Loucy (cell line): ENCODE measurements around the gene DTL.

ENCODE experiments used
- H2AFZ ChIP-seq: fragments of 200-600 bp; sonication (generic); 2 replicates; pipeline ENCODE4 v1.6.0; 2016; ENCODE audit warnings: antibody characterized with exemption, mild to moderate bottlenecking, low read length, moderate library complexity
- H3F3A ChIP-seq: fragments of 200-600 bp; 2 replicates; pipeline ENCODE4 v1.6.0; 2016; ENCODE audit warnings: antibody characterized with exemption, low read depth, mild to moderate bottlenecking
- H3K27me3 ChIP-seq: fragments of 200-600 bp; sonication (generic); 2 replicates; pipeline ENCODE4 v1.6.1; 2014; ENCODE audit warnings: low read length, mild to moderate bottlenecking; ENCODE audit not compliant: insufficient read depth, poor library complexity, severe bottlenecking
- H3K36me3 ChIP-seq: fragments of 200-600 bp; sonication (generic); 2 replicates; pipeline ENCODE4 v1.6.1; 2016; ENCODE audit warnings: low read length; ENCODE audit not compliant: insufficient read depth
- H3K4me1 ChIP-seq: fragments of 200-600 bp; sonication (generic); 2 replicates; pipeline ENCODE4 v1.5.1; 2014; ENCODE audit warnings: low read length, mild to moderate bottlenecking; ENCODE audit not compliant: insufficient read depth, poor library complexity, severe bottlenecking
- H3K4me2 ChIP-seq: fragments of 200-600 bp; sonication (generic); 2 replicates; pipeline ENCODE4 v1.6.0; 2014; ENCODE audit warnings: antibody characterized with exemption, low read length, low read depth, mild to moderate bottlenecking; ENCODE audit not compliant: poor library complexity, severe bottlenecking
- H3K4me3 ChIP-seq: fragments of 200-600 bp; sonication (generic); 2 replicates; pipeline ENCODE4 v1.5.1; 2014; ENCODE audit warnings: low read length, mild to moderate bottlenecking, mixed read lengths; ENCODE audit not compliant: poor library complexity, severe bottlenecking
- H3K79me2 ChIP-seq: fragments of 200-600 bp; sonication (generic); 2 replicates; pipeline ENCODE4 v1.6.1; 2014; ENCODE audit warnings: low read length; ENCODE audit not compliant: insufficient read depth
- H3K9ac ChIP-seq: fragments of 200-600 bp; sonication (generic); 2 replicates; pipeline ENCODE4 v1.6.0; 2014; ENCODE audit warnings: mild to moderate bottlenecking, low read depth, low read length, moderate library complexity; ENCODE audit not compliant: poor library complexity, severe bottlenecking
- H3K9me2 ChIP-seq: fragments of 200-600 bp; sonication (generic); replicated peaks from 2 replicates; pipeline ENCODE4 v1.6.1; 2016; ENCODE audit warnings: low read depth, low read length, mixed read lengths
- H3K9me3 ChIP-seq: fragments of 200-600 bp; sonication (generic); 2 replicates; pipeline ENCODE4 v1.6.1; 2014; ENCODE audit warnings: mild to moderate bottlenecking, antibody characterized with exemption, low read length, low read depth; ENCODE audit not compliant: insufficient read depth
- H4K20me1 ChIP-seq: fragments of 200-600 bp; sonication (generic); 2 replicates; pipeline ENCODE4 v1.6.0; 2014; ENCODE audit warnings: antibody characterized with exemption, low read length, mild to moderate bottlenecking; ENCODE audit not compliant: insufficient read depth, poor library complexity, severe bottlenecking
- EZH2phosphoT487 ChIP-seq: fragments of 200-600 bp; IDR thresholded peaks from 2 replicates; pipeline ENCODE4 v1.6.1; 2018; ENCODE audit warnings: antibody characterized with exemption, mild to moderate bottlenecking, moderate library complexity, borderline replicate concordance
- TF ChIP-seq, protein P1 (sequence below): fragments of 200-600 bp; sonication (generic); conservative IDR thresholded peaks from 2 replicates; pipeline ENCODE4 v1.5.1; 2014; ENCODE audit warnings: mild to moderate bottlenecking, antibody characterized with exemption, low read length

The DTL gene

DNA sequence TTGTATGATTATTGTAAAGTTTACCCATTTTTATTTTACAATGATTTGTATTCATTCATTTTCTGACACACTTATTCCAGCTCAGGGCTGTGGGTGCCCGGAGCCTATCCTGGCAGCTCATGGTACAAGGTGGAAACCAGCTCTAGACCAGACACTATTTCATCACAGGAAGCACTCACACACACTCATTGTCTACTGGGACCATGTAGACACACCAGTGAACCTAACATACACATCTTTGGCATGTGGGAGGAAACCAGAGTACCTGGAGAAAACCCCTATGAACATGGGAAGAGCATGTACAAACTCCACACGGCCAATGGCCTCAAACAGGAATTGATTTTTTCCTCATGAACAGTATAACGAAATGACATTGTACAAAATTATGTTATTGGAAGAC lies 2.4 kb downstream of the DTL start:
- Histone ChIP-seq H3K4me3 (peak overlapping the region; percentile 99), H2AFZ (no peak overlapping the region), H3K9ac (peak overlapping the region; percentile 94), H3K36me3 (0 out of 2 replicates have a peak, but pooled peaks cover 2% of the 10 kb centered on the region), H3K79me2 (peaks cover 92% of the 10 kb centered on the region), H3F3A (no peaks in the 10 kb centered on the region), H3K4me2 (peak overlapping the region; percentile 84), H3K27me3 (no peaks in the 10 kb centered on the region), H3K9me2 (no peaks in the 10 kb centered on the region), H3K4me1 (peaks cover 59% of the 10 kb centered on the region), H4K20me1 (peaks cover 75% of the 10 kb centered on the region), H3K9me3 (no peaks in the 10 kb centered on the region)
- TF ChIP-seq, protein P1, sequence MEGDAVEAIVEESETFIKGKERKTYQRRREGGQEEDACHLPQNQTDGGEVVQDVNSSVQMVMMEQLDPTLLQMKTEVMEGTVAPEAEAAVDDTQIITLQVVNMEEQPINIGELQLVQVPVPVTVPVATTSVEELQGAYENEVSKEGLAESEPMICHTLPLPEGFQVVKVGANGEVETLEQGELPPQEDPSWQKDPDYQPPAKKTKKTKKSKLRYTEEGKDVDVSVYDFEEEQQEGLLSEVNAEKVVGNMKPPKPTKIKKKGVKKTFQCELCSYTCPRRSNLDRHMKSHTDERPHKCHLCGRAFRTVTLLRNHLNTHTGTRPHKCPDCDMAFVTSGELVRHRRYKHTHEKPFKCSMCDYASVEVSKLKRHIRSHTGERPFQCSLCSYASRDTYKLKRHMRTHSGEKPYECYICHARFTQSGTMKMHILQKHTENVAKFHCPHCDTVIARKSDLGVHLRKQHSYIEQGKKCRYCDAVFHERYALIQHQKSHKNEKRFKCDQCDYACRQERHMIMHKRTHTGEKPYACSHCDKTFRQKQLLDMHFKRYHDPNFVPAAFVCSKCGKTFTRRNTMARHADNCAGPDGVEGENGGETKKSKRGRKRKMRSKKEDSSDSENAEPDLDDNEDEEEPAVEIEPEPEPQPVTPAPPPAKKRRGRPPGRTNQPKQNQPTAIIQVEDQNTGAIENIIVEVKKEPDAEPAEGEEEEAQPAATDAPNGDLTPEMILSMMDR, result no peak
- TF ChIP-seq EZH2phosphoT487, result no peak

DNA sequence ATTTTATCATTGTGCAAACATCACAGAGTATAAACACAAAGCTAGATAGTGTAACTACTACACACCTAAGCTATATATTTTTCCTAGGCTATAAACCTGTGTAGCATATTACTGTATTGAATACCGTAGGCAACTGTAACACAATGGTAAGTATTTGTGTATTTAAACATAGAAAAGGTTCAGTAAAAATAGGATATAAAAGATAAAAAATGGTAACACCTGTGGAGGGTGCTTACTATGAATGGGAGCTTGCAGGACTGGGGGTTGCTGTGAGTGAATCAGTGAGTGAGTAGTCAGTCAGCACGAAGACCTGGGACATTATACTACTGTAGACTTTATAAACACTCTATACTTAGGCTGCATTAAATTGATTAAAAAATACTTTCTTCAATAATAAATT lies 4.1 kb downstream of the DTL start:
- TF ChIP-seq EZH2phosphoT487, result no peak
- H3F3A ChIP-seq, result no peaks in the 10 kb centered on the region
- H3K36me3 ChIP-seq, result peaks cover 10% of the 10 kb centered on the region; the same call in 1 of the 2 replicates
- peak overlapping the region; percentile 34 for H3K9ac ChIP-seq
- peak overlapping the region; percentile 84 for H3K4me2 ChIP-seq
- H3K9me2 ChIP-seq, result no peaks in the 10 kb centered on the region
- H3K9me3 ChIP-seq, result no peaks in the 10 kb centered on the region
- peaks cover 75% of the 10 kb centered on the region for H4K20me1 ChIP-seq
- no peak overlapping the region for H2AFZ ChIP-seq
- H3K27me3 ChIP-seq, result no peaks in the 10 kb centered on the region
- H3K4me1 ChIP-seq, result peaks cover 46% of the 10 kb centered on the region
- peak overlapping the region; percentile 99 for H3K4me3 ChIP-seq
- peaks cover 92% of the 10 kb centered on the region for H3K79me2 ChIP-seq

DNA sequence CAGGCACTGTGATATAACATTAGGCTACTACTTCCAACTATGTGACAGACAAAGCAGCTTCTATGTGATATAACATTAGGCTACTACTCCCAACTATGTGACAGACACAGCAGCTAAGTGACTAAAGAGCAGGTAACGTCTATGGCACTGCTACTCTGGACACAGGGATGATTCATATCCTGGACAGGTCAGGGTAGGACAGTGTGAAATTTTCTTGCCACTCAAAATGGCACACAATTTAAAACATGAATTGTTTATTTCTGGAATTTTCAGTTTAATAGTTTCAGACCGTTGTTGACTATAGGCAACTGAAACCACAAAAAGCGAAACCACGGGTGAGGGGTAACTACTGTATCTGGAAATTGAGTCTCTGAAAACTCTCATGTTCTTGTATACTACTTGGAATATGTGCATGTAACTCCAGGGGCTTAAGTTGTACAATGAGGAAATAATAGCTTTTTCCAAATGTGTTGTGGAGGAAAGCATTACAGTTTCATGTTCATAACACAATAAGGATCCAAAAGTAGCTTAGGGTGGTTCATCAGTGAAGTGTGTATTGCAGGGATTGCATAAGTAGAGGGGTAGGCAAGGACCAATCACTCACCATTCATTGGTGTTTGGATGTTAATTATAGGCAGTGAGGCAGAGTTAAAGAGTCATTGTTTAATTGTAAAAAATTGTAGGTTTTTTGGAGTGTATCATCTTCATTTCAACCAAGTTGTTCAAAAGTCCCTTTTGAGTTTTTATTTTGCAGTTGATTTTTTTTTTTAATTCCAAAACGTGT lies 5.3 kb downstream of the DTL start:
- peak overlapping the region; percentile 41 for H3K9ac ChIP-seq
- H3K9me2 ChIP-seq, result no peaks in the 10 kb centered on the region
- peaks cover 76% of the 10 kb centered on the region for H4K20me1 ChIP-seq
- no peaks in the 10 kb centered on the region for H3F3A ChIP-seq
- peak overlapping the region; percentile 84 for H3K4me2 ChIP-seq
- H3K36me3 ChIP-seq, result peaks cover 22% of the 10 kb centered on the region; the same call in 1 of the 2 replicates
- TF ChIP-seq EZH2phosphoT487, result no peak
- TF ChIP-seq, protein P1, result no peak
- peaks cover 99% of the 10 kb centered on the region for H3K79me2 ChIP-seq
- no peaks in the 10 kb centered on the region for H3K27me3 ChIP-seq
- H3K4me1 ChIP-seq, result peaks cover 50% of the 10 kb centered on the region
- H3K4me3 ChIP-seq, result peak overlapping the region; percentile 99
- no peak overlapping the region for H2AFZ ChIP-seq
- no peaks in the 10 kb centered on the region for H3K9me3 ChIP-seq

DNA sequence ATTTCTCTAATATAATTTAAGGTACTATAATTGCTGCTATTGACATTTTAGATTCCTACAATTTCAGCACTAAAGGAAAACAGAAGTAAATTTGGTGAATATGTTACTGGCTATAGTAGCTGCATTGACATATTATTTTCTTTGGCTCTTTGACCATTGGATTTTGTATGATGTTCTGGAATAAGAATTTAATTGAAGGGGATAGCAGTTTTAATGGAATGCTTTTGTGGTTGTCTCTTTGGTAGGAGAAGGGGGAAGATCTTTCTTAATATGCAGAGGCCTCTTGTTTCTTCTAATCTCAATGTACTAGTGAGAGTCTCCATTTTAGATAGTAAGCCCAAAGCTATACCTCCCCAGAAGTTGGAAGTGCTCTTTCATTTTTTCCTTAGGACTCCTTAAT lies 6.9 kb downstream of the DTL start:
- Histone ChIP-seq H3K9me3 (no peaks in the 10 kb centered on the region), H3K79me2 (peaks cover 95% of the 10 kb centered on the region), H3F3A (no peaks in the 10 kb centered on the region), H3K4me2 (peak overlapping the region; percentile 84), H3K9me2 (no peaks in the 10 kb centered on the region), H3K9ac (peak overlapping the region; percentile 24), H3K36me3 (peaks cover 38% of the 10 kb centered on the region; the same call in 1 of the 2 replicates), H3K4me3 (peak overlapping the region; percentile 99), H2AFZ (no peak overlapping the region), H3K27me3 (no peaks in the 10 kb centered on the region), H4K20me1 (peaks cover 64% of the 10 kb centered on the region), H3K4me1 (peaks cover 45% of the 10 kb centered on the region)
- TF ChIP-seq, protein P1, result no peak
- no peak for TF ChIP-seq EZH2phosphoT487
